ENCODE measurements around the gene TSPAN31. TPM values are rescaled to one million over a fixed set of nuclear protein-coding genes. Genes with fewer than 3 reads are reported as not detected.

The TSPAN31 gene
- total and polyA plus RNA-seq, 2 experiments from 2014 or later, result 47.2 to 70.8 TPM

GRCh38 chr12:57722716-57723629, 21.9 kb upstream of the TSPAN31 start:
- H3K27me3 ChIP-seq (replicated peaks; ENCODE audit: insufficient read depth), result no peaks in the 10 kb centered on the region
- H3F3A ChIP-seq (ENCODE audit: insufficient read depth), result no peaks in the 10 kb centered on the region; the same call in 1 of the 2 replicates
- no peak overlapping the region for H3K9ac ChIP-seq
- no peaks in the 10 kb centered on the region for H3K9me3 ChIP-seq (ENCODE audit: low read depth)
- no peak overlapping the region for H3K4me3 ChIP-seq
- H2AFZ ChIP-seq, result no peak overlapping the region
- no peak overlapping the region for H3K4me2 ChIP-seq (ENCODE audit: unreplicated experiment)
- no peak overlapping the region for H3K27ac ChIP-seq
- H3K36me3 ChIP-seq (ENCODE audit: low read depth), result no peaks in the 10 kb centered on the region; the same call in 1 of the 2 replicates
- no peaks in the 10 kb centered on the region for H4K20me1 ChIP-seq (ENCODE audit: insufficient read depth)
- no peak for DNase-seq
- H3K4me1 ChIP-seq (ENCODE audit: insufficient read depth), result no peaks in the 10 kb centered on the region
- TF ChIP-seq EZH2 (IDR thresholded peaks at IDR 0.05; ENCODE audit: insufficient read depth, poor library complexity, severe bottlenecking) (no peak), EZH2phosphoT487 (IDR thresholded peaks at IDR 0.05; ENCODE audit: insufficient read depth, low read depth) (no peak)
- in situ Hi-C loops (cut with MboI), result no loop called here
- H3K79me2 ChIP-seq (ENCODE audit: insufficient read depth), result no peaks in the 10 kb centered on the region
- WGBS, 2 experiments (ENCODE audit: low coverage in 1 of 2, low lambda C conversion rate in 2 of 2, missing lambda C conversion rate in 2 of 2), result 61 to 67% methylated on average over 11 of the region's 11 CpGs
- H3K9me2 ChIP-seq (ENCODE audit: insufficient read depth), result no peaks in the 10 kb centered on the region

- no peaks in the 10 kb centered on the region for H3K9me2 ChIP-seq (ENCODE audit: insufficient read depth)
- no peaks in the 10 kb centered on the region for H3K27me3 ChIP-seq (replicated peaks; ENCODE audit: insufficient read depth)
- no peaks in the 10 kb centered on the region; the same call in 1 of the 2 replicates for H3K36me3 ChIP-seq (ENCODE audit: low read depth)
- no peaks in the 10 kb centered on the region for H3K79me2 ChIP-seq (ENCODE audit: insufficient read depth)
- H3F3A ChIP-seq (ENCODE audit: insufficient read depth), result no peaks in the 10 kb centered on the region; the same call in 1 of the 2 replicates
- no peaks in the 10 kb centered on the region for H3K9me3 ChIP-seq (ENCODE audit: low read depth)
- TF ChIP-seq EZH2phosphoT487 (IDR thresholded peaks at IDR 0.05; ENCODE audit: insufficient read depth, low read depth), result no peak
- no peaks in the 10 kb centered on the region for H3K4me1 ChIP-seq (ENCODE audit: insufficient read depth)
- 61 to 77% methylated on average over 2 of the region's 2 CpGs for WGBS, 2 experiments (ENCODE audit: low coverage in 1 of 2, low lambda C conversion rate in 2 of 2, missing lambda C conversion rate in 2 of 2)
- H3K27ac ChIP-seq, result no peak overlapping the region
- H3K9ac ChIP-seq, result no peak overlapping the region
- DNase-seq, result no peak
- in situ Hi-C loops (cut with MboI), result no loop called here
- no peak overlapping the region for H2AFZ ChIP-seq
- H3K4me2 ChIP-seq (ENCODE audit: unreplicated experiment), result no peak overlapping the region
- H3K4me3 ChIP-seq, result no peak overlapping the region
- H4K20me1 ChIP-seq (ENCODE audit: insufficient read depth), result no peaks in the 10 kb centered on the region
Measured at GRCh38 chr12:57723630-57723962, 21.2 kb upstream of the TSPAN31 start.

GRCh38 chr12:57724003-57724935, 20.6 kb upstream of the TSPAN31 start:
- TF ChIP-seq EZH2 (IDR thresholded peaks at IDR 0.05; ENCODE audit: insufficient read depth, poor library complexity, severe bottlenecking) (no peak), EZH2phosphoT487 (IDR thresholded peaks at IDR 0.05; ENCODE audit: insufficient read depth, low read depth) (no peak)
- in situ Hi-C loops (cut with MboI), result no loop called here
- H3K79me2 ChIP-seq (ENCODE audit: insufficient read depth), result no peaks in the 10 kb centered on the region
- no peaks in the 10 kb centered on the region for H3K4me1 ChIP-seq (ENCODE audit: insufficient read depth)
- H4K20me1 ChIP-seq (ENCODE audit: insufficient read depth), result no peaks in the 10 kb centered on the region
- H2AFZ ChIP-seq, result no peak overlapping the region
- no peaks in the 10 kb centered on the region for H3K9me2 ChIP-seq (ENCODE audit: insufficient read depth)
- DNase-seq, result no peak
- no peaks in the 10 kb centered on the region; the same call in 1 of the 2 replicates for H3F3A ChIP-seq (ENCODE audit: insufficient read depth)
- H3K9ac ChIP-seq, result no peak overlapping the region
- H3K9me3 ChIP-seq (ENCODE audit: low read depth), result no peaks in the 10 kb centered on the region
- no peak overlapping the region for H3K4me3 ChIP-seq
- WGBS, 2 experiments (ENCODE audit: low coverage in 1 of 2, low lambda C conversion rate in 2 of 2, missing lambda C conversion rate in 2 of 2), result 71 to 75% methylated on average over 12 of the region's 12 CpGs
- H3K27me3 ChIP-seq (replicated peaks; ENCODE audit: insufficient read depth), result no peaks in the 10 kb centered on the region
- no peak overlapping the region for H3K4me2 ChIP-seq (ENCODE audit: unreplicated experiment)
- H3K36me3 ChIP-seq (ENCODE audit: low read depth), result no peaks in the 10 kb centered on the region; the same call in 1 of the 2 replicates
- H3K27ac ChIP-seq, result no peak overlapping the region

GRCh38 chr12:57724936-57725740, 19.7 kb upstream of the TSPAN31 start:
- Histone ChIP-seq H3K9ac (no peak overlapping the region), H3K79me2 (ENCODE audit: insufficient read depth) (no peaks in the 10 kb centered on the region), H3K27ac (no peak overlapping the region), H3F3A (ENCODE audit: insufficient read depth) (no peaks in the 10 kb centered on the region; the same call in 1 of the 2 replicates), H3K4me1 (ENCODE audit: insufficient read depth) (no peaks in the 10 kb centered on the region), H3K9me2 (ENCODE audit: insufficient read depth) (no peaks in the 10 kb centered on the region), H3K9me3 (ENCODE audit: low read depth) (no peaks in the 10 kb centered on the region), H4K20me1 (ENCODE audit: insufficient read depth) (no peaks in the 10 kb centered on the region), H3K4me2 (ENCODE audit: unreplicated experiment) (no peak overlapping the region), H3K36me3 (ENCODE audit: low read depth) (no peaks in the 10 kb centered on the region), H3K27me3 (replicated peaks; ENCODE audit: insufficient read depth) (no peaks in the 10 kb centered on the region), H2AFZ (no peak overlapping the region), H3K4me3 (no peak overlapping the region)
- no peak for DNase-seq
- TF ChIP-seq EZH2 (IDR thresholded peaks at IDR 0.05; ENCODE audit: insufficient read depth, poor library complexity, severe bottlenecking), result no peak
- TF ChIP-seq EZH2phosphoT487 (IDR thresholded peaks at IDR 0.05; ENCODE audit: insufficient read depth, low read depth), result no peak
- in situ Hi-C loops (cut with MboI), result no loop called here
- WGBS, 2 experiments (ENCODE audit: low coverage in 1 of 2, low lambda C conversion rate in 2 of 2, missing lambda C conversion rate in 2 of 2), result 9 to 10% methylated on average over 5 to 11 of the region's 11 CpGs

All from GM23248 (cell line).